H1 (cell line): ENCODE results near the gene VPS13C. TPM values are rescaled to one million over a fixed set of nuclear protein-coding genes. Genes with fewer than 3 reads are reported as not detected.

Experiments
- EP300 ChIP-seq, 2 experiments: IDR thresholded peaks; 1 replicate in 1 of 2; 2 replicates in 1 of 2; pipeline ENCODE4 v1.6.1; 2011 to 2012; ENCODE audit warnings: low read depth in 2 of 2, low read length in 2 of 2, mild to moderate bottlenecking in 2 of 2, borderline replicate concordance in 1 of 2, inconsistent platforms in 1 of 2, moderate library complexity in 1 of 2
- KDM1A ChIP-seq: fragments of 200-600, 300-600 bp; sonication (generic); IDR thresholded peaks from 2 replicates; pipeline ENCODE4 v1.7.1; 2016; ENCODE audit warnings: mild to moderate bottlenecking, low read length, borderline replicate concordance
- MAFK ChIP-seq: IDR thresholded peaks from 2 replicates; pipeline ENCODE4 v1.6.1; 2012; ENCODE audit warnings: low read depth, mild to moderate bottlenecking, improper control_type of control experiment, low read length
- polyA plus RNA-seq, 7 experiments: library from polyadenylated mRNA; depleted of rRNA in 3 of 7; stranded (reverse) in 5 of 7; unstranded in 2 of 7; fragments of >200 nt in 5 of 7; fragments of 200-250 nt in 2 of 7; gene quantifications; 1 replicate in 5 of 7; 2 replicates in 1 of 7; 4 replicates in 1 of 7; pipeline versions ENCODE4 v1.2.1 to v1.2.3, GENCODE V29; 2011 to 2013; ENCODE audit warnings: missing spikeins in 2 of 7, mixed read lengths in 2 of 7
- total RNA-seq: library from RNA; stranded (reverse); fragmentation: NEBNext Ultra II Directional; extraction: Animal tissue kit (Norgen Biotek cat#: 25700); gene quantifications from 2 replicates; pipeline ENCODE4 v1.2.1, GENCODE V29; 2021
- TF ChIP-seq, protein P1 (sequence below): fragments of 300-600 bp; sonication (generic); IDR thresholded peaks from 2 replicates; pipeline ENCODE4 v1.7.1; 2012; ENCODE audit warnings: low read length, moderate library complexity, mild to moderate bottlenecking, inconsistent platforms; ENCODE audit not compliant: insufficient replicate concordance

Gene VPS13C
- total and polyA plus RNA-seq, 2 of the 8 experiments (the other 6 are each of a cell fraction or from before 2014, with no cell fraction given): 4.8 to 18.8 TPM

DNA sequence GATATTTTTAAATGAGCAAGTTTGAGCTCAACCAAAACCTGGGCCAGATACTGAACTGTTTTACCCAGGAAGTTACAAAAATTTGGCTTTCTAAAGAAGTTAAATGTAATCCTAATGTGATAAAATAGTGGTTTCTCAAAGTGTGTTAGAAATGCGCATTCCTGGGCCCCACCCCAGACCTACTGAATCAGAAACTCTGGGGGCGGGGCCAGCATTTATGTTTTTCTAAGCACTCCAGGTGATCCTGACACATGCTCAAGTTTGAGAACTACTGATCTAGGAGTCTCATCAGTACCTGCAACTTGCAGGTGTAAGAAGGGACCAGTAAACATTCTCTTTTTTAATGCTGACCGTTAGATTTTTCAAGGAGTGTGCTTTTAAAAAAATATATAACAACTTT, 190.6 kb downstream of the VPS13C start (continued):
- TF ChIP-seq, protein P1, sequence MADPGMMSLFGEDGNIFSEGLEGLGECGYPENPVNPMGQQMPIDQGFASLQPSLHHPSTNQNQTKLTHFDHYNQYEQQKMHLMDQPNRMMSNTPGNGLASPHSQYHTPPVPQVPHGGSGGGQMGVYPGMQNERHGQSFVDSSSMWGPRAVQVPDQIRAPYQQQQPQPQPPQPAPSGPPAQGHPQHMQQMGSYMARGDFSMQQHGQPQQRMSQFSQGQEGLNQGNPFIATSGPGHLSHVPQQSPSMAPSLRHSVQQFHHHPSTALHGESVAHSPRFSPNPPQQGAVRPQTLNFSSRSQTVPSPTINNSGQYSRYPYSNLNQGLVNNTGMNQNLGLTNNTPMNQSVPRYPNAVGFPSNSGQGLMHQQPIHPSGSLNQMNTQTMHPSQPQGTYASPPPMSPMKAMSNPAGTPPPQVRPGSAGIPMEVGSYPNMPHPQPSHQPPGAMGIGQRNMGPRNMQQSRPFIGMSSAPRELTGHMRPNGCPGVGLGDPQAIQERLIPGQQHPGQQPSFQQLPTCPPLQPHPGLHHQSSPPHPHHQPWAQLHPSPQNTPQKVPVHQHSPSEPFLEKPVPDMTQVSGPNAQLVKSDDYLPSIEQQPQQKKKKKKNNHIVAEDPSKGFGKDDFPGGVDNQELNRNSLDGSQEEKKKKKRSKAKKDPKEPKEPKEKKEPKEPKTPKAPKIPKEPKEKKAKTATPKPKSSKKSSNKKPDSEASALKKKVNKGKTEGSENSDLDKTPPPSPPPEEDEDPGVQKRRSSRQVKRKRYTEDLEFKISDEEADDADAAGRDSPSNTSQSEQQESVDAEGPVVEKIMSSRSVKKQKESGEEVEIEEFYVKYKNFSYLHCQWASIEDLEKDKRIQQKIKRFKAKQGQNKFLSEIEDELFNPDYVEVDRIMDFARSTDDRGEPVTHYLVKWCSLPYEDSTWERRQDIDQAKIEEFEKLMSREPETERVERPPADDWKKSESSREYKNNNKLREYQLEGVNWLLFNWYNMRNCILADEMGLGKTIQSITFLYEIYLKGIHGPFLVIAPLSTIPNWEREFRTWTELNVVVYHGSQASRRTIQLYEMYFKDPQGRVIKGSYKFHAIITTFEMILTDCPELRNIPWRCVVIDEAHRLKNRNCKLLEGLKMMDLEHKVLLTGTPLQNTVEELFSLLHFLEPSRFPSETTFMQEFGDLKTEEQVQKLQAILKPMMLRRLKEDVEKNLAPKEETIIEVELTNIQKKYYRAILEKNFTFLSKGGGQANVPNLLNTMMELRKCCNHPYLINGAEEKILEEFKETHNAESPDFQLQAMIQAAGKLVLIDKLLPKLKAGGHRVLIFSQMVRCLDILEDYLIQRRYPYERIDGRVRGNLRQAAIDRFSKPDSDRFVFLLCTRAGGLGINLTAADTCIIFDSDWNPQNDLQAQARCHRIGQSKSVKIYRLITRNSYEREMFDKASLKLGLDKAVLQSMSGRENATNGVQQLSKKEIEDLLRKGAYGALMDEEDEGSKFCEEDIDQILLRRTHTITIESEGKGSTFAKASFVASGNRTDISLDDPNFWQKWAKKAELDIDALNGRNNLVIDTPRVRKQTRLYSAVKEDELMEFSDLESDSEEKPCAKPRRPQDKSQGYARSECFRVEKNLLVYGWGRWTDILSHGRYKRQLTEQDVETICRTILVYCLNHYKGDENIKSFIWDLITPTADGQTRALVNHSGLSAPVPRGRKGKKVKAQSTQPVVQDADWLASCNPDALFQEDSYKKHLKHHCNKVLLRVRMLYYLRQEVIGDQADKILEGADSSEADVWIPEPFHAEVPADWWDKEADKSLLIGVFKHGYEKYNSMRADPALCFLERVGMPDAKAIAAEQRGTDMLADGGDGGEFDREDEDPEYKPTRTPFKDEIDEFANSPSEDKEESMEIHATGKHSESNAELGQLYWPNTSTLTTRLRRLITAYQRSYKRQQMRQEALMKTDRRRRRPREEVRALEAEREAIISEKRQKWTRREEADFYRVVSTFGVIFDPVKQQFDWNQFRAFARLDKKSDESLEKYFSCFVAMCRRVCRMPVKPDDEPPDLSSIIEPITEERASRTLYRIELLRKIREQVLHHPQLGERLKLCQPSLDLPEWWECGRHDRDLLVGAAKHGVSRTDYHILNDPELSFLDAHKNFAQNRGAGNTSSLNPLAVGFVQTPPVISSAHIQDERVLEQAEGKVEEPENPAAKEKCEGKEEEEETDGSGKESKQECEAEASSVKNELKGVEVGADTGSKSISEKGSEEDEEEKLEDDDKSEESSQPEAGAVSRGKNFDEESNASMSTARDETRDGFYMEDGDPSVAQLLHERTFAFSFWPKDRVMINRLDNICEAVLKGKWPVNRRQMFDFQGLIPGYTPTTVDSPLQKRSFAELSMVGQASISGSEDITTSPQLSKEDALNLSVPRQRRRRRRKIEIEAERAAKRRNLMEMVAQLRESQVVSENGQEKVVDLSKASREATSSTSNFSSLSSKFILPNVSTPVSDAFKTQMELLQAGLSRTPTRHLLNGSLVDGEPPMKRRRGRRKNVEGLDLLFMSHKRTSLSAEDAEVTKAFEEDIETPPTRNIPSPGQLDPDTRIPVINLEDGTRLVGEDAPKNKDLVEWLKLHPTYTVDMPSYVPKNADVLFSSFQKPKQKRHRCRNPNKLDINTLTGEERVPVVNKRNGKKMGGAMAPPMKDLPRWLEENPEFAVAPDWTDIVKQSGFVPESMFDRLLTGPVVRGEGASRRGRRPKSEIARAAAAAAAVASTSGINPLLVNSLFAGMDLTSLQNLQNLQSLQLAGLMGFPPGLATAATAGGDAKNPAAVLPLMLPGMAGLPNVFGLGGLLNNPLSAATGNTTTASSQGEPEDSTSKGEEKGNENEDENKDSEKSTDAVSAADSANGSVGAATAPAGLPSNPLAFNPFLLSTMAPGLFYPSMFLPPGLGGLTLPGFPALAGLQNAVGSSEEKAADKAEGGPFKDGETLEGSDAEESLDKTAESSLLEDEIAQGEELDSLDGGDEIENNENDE: no peak
- TF ChIP-seq KDM1A (no peak), MAFK (no peak), EP300 (IDR thresholded peaks at IDR 0.05; ENCODE audit: borderline replicate concordance in 1 of 2, low read depth in 2 of 2, low read length in 2 of 2) (no peak)
